Lung microvascular endothelial cell (primary cell): ENCODE data around the gene GTF2H4. TPM values are rescaled to one million over a fixed set of nuclear protein-coding genes. Genes with fewer than 3 reads are reported as not detected.

Source experiments
- DNase-seq, 2 donors: peaks; one replicate each; pipeline versions ENCODE4 v3.0.0 to v3.0.0-alpha.2; 2010; ENCODE audit warnings: low read depth in 2 of 2
- total RNA-seq: library from RNA; depleted of rRNA; stranded (reverse); fragments of >200 nt; gene quantifications from 2 replicates; pipeline ENCODE4 v1.2.1, GENCODE V29; 2014

GTF2H4 gene
- total RNA-seq, 1 donor from 2014 or later, result 12.9 TPM

DNA sequence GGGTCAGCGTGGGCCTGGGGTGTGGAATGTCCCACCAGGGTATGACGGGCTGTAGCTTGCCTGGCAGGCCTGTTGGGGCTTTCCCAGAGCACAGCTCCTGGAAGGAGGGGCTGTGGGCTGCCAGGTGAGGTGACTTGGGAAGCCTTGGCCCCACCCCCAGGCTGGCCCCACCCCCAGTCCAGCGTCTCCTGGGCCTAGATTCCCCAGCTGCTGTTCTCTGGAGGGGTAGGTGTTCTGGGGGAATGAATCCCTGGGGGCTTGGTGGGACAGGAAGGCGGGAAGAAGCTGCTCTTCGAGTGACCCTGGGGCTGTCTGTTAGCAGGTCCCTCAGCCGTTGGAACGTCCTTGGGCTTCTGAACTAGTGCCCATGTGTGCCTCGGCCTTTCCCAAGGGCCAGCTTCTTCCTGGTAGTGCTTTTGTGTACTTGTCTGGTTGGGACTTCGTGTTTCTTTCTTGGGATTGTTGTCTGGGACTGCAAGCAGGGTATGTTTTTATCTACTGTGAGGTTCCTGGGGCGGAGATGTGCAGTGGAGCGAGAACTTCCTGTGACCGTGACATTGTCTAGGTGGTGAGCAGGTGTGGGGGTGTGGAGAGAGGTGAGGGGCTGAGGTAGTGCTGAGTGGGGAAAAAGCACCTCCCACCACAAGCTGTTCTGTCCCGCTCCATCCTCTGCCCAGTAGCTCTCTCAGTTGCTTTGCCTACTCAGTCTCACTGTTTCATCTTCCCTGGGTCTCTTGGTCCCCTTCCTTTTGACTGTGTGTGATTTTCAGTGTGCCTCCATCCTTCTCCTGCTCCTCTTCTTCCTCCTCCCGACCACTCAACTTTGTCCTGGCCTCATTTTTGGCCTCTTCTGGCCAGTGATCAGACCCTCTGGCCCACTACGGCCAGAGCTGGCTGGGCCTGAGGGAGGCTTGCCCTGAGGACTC lies 25.0 kb upstream of the GTF2H4 start:
- no peak for DNase-seq

DNA sequence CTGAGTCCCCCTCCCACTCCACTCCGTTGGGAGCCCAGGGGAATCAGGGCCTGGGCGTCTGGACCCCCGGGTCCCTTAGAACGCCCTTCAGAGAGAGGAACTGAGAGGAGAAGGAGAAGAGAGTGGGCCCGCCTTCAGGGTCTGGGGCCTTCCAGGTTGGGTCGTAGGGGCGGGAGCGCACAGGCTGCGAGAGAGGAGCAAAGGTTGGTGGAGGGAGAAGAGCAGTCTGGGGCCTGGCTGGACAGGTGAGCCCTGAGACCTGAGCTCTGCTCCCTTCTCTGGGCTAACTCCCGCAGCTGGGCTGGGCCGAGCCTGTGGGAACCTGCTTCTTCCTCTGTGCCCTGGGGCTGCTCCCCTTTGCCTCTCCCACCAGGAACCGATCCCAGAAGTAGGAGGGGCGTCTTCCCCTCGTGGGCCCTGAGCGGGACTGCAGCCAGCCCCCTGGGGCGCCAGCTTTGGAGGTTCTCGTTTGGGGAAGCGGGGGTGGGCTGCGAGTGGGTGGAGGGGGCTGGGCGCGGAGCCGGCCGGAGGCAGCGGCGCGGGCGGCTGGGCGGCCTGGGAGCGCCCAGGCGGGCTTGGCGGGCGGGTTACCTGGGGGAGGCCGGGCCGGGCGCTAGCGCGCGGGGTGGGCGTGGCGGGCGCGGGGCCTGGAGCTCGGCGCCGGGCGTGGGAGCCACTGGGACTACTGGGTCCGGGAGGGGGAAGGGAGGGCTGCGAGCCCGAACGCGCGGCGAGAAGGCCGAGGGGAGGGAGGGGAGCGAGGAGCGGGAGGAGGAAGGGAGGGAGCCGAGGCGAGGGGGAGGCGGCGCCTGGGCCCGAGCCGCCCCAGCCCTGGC lies 24.1 kb upstream of the GTF2H4 start, which contains the start of gene DDR1:
Gene DDR1 (plus strand): TSS at position 835 of the 836 bp plus-strand sequence. CDS start 4,211 bp downstream, outside the sequence.
- DNase-seq, result peak; percentile 22 to 30

DNA sequence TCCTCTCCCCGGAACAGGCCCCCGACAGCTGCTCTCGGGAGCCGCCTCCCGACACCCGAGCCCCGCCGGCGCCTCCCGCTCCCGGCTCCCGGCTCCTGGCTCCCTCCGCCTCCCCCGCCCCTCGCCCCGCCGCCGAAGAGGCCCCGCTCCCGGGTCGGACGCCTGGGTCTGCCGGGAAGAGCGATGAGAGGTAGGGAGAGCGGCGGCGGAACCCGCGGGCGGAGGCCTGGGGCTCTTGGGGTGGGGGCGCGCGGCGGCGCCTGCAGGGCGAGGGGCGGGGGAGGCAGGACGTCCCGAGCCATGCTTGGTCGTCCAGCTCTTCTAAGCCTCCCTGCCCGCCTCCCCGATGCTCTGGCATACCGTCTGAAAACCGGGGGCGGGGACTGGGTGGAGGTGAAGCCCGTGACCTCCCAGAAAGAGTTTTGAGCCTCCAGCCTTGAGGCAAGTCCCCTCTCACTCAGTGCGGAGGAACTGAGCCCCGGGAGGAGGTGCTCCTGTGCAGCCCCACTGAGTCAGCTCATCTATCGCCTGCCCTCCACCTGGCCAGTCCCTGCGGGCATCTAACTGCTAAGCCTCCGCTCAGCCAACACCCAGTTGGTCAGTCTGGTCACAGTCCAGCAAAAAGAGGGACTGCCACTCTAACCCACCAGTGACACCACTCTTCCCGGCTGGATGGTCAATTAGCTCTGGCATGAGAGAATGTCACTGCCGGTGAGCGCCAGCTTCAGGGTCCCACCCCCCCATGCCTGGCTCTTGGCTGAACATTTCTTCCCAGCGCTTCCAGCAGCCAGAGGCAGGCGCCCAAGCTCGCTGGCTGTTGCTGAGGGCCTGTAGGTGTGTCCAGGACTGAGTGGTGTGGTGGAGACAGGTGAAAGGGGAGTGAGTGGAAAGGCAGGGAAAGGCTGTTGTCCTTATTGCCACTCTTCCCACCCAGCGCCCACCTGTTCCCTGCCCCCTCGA lies 23.2 kb upstream of the GTF2H4 start:
- peak in 1 of 2 donors; percentile 35 for DNase-seq

DNA sequence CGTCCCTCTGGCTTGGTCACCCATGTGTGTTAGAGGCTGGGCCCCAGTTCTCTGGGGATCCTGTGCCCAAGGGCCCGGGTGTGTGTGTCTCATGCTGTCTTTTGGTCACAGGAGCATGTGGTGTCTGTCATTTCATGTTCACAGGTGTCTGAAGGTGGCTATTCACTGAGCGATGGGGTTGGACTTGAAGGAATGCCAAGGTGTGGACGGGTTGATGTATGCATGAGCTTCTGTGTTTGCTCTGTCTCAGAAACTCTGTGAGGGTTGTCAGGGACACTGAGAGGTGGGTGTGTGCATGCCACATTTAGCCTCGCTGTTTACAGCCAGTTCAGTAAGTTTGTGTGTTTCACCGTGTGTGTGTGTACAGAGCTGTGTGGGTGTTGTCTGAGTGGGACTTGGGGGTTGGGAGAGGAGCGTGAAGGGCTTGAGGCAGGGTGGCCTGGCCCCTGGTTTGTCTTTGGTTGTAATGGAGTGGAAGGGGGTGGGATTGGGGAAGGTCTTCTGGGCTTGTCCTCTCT lies 22.5 kb upstream of the GTF2H4 start:
- no peak for DNase-seq

DNA sequence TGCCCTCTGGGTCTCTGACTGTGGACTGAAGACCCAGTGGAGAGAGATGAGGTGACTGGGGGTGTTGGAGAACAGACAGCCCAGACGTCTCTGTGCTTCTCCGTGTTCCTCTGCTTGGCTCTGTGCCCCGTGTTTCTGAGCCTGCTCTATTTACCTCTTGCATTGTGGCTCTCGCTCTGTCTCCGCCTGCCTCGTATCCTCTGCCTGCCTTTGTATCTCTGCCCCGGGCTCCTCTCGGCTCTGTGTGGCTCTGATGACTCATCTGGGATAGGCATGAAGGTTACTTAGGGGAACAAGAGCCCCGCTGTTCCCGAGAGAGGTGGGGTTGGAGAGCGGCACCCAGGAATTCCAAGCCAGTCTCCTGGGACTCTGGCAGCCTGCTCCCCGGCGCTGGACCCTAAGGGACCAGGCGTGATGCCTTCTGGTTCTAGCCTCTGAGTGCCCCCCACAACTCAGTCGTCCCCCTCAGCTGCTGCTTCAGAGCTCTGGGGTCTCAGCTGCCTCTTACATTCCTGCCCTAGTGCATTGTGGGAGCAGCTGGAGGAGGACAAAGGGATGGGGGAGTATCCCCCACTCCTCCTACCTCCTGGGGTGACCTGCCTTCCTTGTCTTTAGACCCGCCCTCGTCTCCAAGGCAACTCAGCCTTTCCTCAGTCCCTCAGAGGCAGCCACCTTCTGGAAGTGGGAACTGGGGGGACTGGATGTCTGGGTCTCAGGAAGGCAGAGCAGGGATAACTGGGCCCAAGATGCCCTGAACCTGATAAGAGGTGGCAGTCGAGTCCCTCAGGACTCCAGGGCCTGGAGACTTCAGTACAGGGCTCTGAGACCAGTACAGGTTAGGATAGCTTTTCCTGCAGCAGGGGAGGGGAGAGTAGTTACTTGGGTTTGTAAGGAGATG lies 21.8 kb upstream of the GTF2H4 start:
- peak; percentile 39 to 50 for DNase-seq

DNA sequence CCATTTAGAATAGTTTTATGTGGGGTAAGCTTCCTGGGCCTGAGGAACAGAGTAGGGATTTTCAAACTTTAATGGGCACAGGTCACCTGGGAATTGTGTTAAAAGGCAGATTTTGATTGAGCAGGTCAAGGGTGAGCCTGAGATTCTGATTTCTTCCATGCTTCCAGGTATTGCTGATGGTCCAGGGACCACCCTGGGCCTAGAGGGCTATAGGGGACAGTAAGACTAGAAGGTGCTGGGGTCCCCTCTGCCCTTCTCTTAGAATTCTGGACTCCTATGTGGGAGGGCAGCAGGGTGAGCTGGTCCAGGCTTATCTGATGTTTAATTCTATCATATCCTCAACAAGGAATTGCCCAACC lies 21.1 kb upstream of the GTF2H4 start:
- DNase-seq, result no peak

DNA sequence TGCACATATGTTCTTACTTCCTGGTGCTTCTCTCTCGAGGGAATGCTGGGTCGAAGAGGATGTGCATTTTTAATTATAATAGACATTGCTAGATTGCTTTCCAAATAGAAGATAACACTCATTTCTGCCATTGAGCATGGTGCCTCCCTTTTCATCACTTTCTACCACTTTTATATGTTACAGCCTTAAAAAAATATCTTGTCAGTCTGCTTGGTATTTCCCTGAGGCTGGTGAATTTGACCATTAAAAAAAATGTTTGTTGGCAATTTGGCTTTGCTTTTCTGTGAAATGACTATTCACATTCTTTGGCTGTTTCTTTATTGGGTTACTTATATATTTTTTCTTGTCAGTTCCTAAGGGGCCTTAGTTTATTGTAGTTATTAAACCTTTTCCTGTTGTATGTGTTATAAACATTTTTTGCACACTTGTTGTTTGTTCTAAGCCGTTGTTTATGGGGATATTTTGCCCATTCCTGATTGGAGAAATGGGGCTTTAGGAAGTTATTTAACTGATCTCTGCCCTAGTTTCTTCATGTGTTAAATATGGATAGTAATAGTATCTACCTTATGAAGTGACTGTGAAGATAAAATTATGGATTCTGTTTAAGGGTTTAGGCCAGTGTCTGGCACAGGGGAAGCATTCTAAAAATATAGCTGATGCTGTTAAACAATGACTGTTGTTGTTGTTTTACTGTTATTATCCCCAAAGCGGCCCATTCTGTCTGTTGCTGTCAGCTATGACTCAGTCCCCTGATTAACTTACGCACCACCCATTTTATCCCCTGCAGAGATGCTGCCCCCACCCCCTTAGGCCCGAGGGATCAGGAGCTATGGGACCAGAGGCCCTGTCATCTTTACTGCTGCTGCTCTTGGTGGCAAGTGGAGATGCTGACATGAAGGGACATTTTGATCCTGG lies 19.8 kb upstream of the GTF2H4 start:
- peak; percentile 12 to 36 for DNase-seq

DNA sequence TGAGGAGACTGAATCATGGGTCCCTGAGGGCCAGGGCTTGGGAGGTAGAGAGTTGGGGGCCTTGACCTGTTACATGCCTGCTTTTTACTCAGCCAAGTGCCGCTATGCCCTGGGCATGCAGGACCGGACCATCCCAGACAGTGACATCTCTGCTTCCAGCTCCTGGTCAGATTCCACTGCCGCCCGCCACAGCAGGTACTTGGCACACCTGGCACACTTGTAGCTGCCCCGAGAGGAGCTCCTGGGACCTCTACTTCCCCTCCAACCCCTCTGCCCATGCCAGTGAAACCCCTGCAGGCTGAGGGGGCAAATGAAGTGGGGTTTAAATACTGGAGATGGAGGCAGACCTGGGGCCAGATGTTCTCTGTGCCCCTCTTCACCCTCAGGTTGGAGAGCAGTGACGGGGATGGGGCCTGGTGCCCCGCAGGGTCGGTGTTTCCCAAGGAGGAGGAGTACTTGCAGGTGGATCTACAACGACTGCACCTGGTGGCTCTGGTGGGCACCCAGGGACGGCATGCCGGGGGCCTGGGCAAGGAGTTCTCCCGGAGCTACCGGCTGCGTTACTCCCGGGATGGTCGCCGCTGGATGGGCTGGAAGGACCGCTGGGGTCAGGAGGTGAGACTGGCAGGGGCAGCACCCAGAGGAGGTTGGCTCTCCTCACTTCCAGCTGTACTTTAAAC lies 19.1 kb upstream of the GTF2H4 start:
- no peak for DNase-seq

DNA sequence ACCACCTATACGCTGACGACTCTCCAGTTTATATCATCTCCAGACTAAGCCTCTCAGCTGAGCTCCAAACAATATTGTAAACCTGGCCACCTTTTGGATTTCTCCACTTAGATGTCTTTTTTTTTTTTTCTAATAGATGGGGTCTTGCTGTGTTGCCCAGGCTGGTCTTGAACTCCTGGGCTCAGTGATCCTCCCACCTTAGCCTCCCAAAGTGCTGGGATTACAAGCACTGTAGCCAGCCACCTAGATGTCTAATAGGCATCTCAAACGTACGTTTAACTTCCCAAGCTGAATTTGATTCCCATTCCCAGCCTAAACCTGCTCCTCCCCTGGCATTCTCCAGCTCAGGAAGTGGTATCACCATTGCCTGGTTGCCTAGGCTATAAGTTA lies 18.5 kb upstream of the GTF2H4 start:
- DNase-seq, result no peak

DNA sequence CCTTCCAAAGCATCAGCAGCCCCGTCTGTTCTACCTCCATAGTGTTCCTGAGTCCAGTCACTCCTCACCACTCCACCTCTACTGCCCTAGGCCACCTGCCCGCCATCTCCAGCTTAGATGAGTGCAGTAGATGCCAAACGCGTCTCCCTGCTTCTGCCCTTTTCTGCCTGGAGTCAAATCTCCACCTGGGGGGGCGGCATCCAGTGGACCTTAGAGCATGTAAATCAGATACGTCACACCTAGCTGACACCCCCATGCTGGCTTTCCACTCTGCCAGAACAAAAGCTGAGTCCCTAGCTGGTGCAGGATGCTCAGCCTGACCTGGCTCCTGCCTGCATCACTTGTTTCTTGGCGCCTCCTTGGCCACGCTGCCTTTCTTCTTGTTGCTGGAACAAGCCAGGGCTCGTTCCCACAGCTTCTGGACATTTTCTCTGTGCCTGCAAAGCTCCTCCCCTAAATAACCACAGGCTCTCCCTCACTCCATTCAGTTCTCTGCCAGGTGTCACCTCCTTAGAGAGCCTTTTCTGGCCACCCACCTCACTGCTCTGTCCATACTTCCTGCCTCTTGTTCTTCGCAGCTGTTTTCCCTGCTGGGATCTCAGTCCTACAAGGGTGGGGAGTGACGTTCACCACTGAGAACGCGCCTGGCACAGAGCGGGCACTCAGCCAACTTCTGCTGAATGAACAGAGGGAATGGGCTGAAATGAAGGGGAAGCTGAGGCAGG lies 17.9 kb upstream of the GTF2H4 start:
- no peak for DNase-seq

DNA sequence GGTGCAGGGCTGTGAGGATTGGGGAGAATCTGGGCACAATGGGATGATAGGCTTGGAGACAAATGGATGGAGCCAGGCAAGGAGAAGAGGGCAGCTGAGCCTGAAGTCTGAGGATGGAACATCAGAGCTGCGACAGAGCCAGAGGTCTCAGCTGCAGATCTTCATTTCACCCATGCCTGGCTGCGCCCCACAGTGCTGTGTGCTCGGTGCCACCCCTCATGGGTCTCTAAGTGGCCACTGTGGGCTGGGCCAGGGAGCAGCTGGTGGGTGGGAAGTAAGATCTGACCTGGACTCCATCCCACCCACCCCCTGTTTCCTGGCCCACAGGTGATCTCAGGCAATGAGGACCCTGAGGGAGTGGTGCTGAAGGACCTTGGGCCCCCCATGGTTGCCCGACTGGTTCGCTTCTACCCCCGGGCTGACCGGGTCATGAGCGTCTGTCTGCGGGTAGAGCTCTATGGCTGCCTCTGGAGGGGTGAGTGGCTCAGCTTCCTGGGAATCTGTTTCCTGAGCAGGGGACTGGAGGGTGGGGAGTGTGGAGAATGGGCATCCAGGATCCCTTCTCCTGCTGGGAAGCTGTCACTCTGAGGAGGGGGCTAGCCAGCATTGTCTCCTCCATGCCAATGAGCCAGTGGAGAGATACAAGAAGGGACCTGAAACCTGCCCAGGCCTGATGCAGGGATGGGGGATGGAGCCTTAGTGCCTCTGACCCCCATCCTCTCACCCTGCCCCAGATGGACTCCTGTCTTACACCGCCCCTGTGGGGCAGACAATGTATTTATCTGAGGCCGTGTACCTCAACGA lies 17.2 kb upstream of the GTF2H4 start:
- no peak for DNase-seq

DNA sequence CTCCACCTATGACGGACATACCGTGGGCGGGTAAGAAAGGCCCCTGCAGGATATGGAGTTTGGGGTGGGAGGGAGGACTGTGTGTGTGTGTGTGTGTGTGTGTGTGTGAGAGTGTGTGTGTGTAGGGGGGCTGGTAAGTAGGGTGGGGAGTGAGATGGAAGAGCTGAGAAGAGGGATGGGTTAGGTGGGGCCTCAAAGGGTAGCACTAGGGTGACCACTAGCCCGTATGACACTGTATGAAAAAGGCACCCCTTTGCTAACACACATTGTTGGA lies 16.6 kb upstream of the GTF2H4 start:
- DNase-seq, result no peak

DNA sequence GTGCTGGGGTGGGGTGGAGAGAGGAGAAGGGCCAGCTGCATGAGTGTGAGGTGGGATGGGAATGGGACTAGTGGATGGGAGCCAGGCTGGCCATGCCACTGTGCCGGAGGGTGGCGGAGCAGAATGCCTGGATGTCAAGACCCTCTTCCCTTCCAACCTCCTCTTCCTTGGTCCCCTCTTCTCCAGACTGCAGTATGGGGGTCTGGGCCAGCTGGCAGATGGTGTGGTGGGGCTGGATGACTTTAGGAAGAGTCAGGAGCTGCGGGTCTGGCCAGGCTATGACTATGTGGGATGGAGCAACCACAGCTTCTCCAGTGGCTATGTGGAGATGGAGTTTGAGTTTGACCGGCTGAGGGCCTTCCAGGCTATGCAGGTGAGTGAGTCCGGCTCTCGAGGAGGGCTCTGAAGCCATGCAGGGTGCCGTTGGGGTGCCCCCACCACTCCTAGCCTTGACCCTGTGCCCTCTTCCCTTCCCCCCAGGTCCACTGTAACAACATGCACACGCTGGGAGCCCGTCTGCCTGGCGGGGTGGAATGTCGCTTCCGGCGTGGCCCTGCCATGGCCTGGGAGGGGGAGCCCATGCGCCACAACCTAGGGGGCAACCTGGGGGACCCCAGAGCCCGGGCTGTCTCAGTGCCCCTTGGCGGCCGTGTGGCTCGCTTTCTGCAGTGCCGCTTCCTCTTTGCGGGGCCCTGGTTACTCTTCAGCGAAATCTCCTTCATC lies 16.0 kb upstream of the GTF2H4 start:
- DNase-seq, result no peak

DNA sequence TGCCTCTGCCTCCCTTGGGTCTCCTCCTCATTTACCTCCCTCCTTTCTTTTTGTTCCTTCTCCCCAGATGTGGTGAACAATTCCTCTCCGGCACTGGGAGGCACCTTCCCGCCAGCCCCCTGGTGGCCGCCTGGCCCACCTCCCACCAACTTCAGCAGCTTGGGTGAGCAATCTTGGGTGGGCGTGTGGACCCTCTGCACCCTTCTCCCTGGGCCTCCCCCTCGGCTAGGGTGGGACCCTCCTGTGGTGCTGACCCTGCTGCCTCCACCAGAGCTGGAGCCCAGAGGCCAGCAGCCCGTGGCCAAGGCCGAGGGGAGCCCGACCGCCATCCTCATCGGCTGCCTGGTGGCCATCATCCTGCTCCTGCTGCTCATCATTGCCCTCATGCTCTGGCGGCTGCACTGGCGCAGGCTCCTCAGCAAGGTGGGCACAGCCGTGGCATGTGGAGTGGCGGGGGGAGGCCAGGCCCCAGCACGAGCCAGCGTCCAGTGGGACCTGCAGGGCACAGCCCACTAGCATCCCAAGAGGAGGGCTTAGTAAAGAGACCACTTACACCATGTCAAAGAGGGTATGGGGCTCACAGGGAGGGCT lies 14.9 kb upstream of the GTF2H4 start:
- DNase-seq, result no peak

DNA sequence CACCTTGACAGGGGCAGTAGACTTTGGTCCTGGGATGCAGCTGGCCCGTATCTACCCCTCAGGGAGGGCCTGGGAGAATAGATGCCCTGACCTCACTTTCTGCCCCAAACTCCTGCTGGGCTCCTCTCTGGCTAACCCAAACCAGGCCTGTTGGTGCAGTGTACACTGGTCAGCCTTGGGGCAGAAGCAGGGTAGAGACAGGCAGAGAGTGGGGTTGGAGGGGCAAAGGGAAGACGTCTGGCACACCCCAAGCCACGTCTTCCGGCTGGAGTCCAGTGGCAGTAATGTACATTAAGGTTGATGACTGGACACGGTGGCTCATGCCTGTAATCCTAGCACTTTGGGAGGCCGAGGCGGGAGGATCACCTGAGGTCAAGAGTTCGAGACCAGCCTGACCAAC lies 14.3 kb upstream of the GTF2H4 start:
- no peak for DNase-seq

DNA sequence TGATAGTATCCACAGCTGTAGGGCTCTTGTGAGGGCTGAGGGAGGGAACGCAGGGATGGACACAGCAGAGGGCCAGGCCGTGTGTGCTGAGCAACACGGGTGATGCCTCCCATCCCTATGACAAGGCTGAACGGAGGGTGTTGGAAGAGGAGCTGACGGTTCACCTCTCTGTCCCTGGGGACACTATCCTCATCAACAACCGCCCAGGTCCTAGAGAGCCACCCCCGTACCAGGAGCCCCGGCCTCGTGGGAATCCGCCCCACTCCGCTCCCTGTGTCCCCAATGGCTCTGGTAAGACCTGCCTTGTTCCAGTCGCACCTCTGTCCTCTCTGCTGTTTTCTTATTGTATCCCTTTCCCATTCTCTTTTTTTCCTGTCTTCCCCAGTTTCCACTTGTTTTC lies 13.6 kb upstream of the GTF2H4 start:
- DNase-seq, result no peak
